Heart left ventricle (tissue), 16 donors: ENCODE data around the gene C20orf96. TPM values are rescaled to one million over a fixed set of nuclear protein-coding genes. Genes with fewer than 3 reads are reported as not detected.

ENCODE experiments used
- ATAC-seq, 4 donors: fragments of 200-7000 bp; cut with Tn5 transposase; one replicate each; pipeline ENCODE4 v1.9.1; 2020 to 2022; ENCODE audit warnings: moderate library complexity in 4 of 4, mild to moderate bottlenecking in 3 of 4, moderate number of reproducible peaks in 1 of 4
- DNase-seq, 5 donors: peaks; one replicate each; pipeline ENCODE4 v3.0.0-alpha.2; 2020
- H3K27ac ChIP-seq, 12 donors: fragments of 200-600 bp; sonication (generic) in 4 of 12; one replicate each; pipeline versions ENCODE4 v1.5.0 to v1.8.0; 2016 to 2022; ENCODE audit warnings: mild to moderate bottlenecking in 2 of 12
- H3K27me3 ChIP-seq, 9 donors: fragments of 200-600 bp; sonication (generic) in 2 of 9; one replicate each; pipeline versions ENCODE4 v1.5.1 to v1.8.0; 2016 to 2022; ENCODE audit warnings: mild to moderate bottlenecking in 3 of 9
- H3K36me3 ChIP-seq, 9 donors: fragments of 200-600 bp; sonication (generic) in 2 of 9; one replicate each; pipeline versions ENCODE4 v1.5.0 to v1.8.0; 2018 to 2022; ENCODE audit warnings: mild to moderate bottlenecking in 2 of 9
- H3K4me1 ChIP-seq, 12 donors: fragments of 200-600 bp; sonication (generic) in 4 of 12; one replicate each; pipeline versions ENCODE4 v1.5.0 to v1.8.0; 2016 to 2022; ENCODE audit warnings: mild to moderate bottlenecking in 3 of 12
- H3K4me3 ChIP-seq, 12 donors: fragments of 200-600 bp; sonication (generic) in 4 of 12; one replicate each; pipeline versions ENCODE4 v1.5.0 to v1.8.0; 2017 to 2022; ENCODE audit warnings: mild to moderate bottlenecking in 9 of 12, moderate library complexity in 4 of 12
- H3K9me3 ChIP-seq, 12 donors: fragments of 200-600 bp; sonication (generic) in 4 of 12; one replicate each; pipeline versions ENCODE4 v1.5.0 to v1.8.0; 2016 to 2022; ENCODE audit warnings: mild to moderate bottlenecking in 1 of 12
- POLR2A ChIP-seq, 2 donors: fragments of 450-650 bp; IDR thresholded peaks; one replicate each; pipeline ENCODE4 v1.6.1; 2017; ENCODE audit warnings: antibody characterized with exemption in 2 of 2, mild to moderate bottlenecking in 2 of 2, moderate library complexity in 2 of 2
- WGBS, 4 donors: extraction: QIAGEN DNeasy Blood & Tissue Kit in 2 of 4; methylation state at CpG; one replicate each; pipeline versions ENCODE4 v1.1.5 to v1.1.7; 2013 to 2018; 5-methylcytosine and 5-hydroxymethylcytosine counted together
- intact Hi-C, 10 donors: fragments of 100-400 bp; cut with DNase I; formaldehyde crosslinking; loops; one replicate each; pipeline versions ENCODE4 v1.11.1 to v1.14.2; 2022
- polyA plus RNA-seq, 2 donors: library from polyadenylated mRNA; stranded (reverse); fragments of 200-250 nt; gene quantifications; one replicate each; pipeline ENCODE4 v1.2.3, GENCODE V29; 2013
- total RNA-seq, 9 donors: library from RNA; depleted of rRNA in 2 of 9; stranded (reverse); fragments of >200 nt in 2 of 9; fragmentation: NEBNext Ultra II Directional in 3 of 9; extraction: Animal tissue kit (Norgen Biotek cat#: 25700) in 3 of 9; gene quantifications; one replicate each; pipeline versions ENCODE4 v1.1.0 to v1.2.4, GENCODE V29; 2016 to 2023
- TF ChIP-seq, protein P1 (sequence below), 12 donors: fragments of 200-600 bp; sonication (generic) in 4 of 12; IDR thresholded peaks; one replicate each; pipeline versions ENCODE4 v1.5.0 to v1.8.0; 2018 to 2022; ENCODE audit warnings: antibody characterized with exemption in 12 of 12, mild to moderate bottlenecking in 5 of 12
- donor health status: ischemic (EF 13 %, LVEDD 7.1; RV severe dilation, severe dysfunction).
- donor health status: healthy with polysubstance abuse.
- donor health status: DM: no; HTN: yes; CAD: no.
- donor health status: DM: no; HTN: no; CAD: no.
- donor health status: ischemic (EF 25% LVEDD 6.9; RV normal size, moderate dysfunction).
- donor health status: ischemic (EF 25% LVEDD 5.7; RV mildly dilated, moderate dysfunction).
- donor health status: healthy.
- donor health status: DM: yes; HTN: yes; CAD: no.
- donor health status: ischemic (EF 35%, LVEDD 5.7; RV mildly dilated, moderate dysfunction).
- donor health status: nonischemic (EF 11% LVEDD 7.7; RV severe dilation, severe dysfunction).
- donor health status: DM: yes; HTN: yes; CAD: no.
- donor health status: PGD.
- donor health status: ischemic (EF 29% LVEDD 5.4; RV normal size, mild dysfunction).
- donor health status: nonischemic (EF 23%, LVEDD 6.1; RV moderate dilation, normal function).

C20orf96 gene
- total and polyA plus RNA-seq, 11 donors, result 0.64 to 6.6 (median 3.6) TPM

- Histone ChIP-seq H3K9me3 (no peaks in the 10 kb centered on the region), H3K4me1 (peaks cover 0 to 22% (median 15%) of the 10 kb centered on the region in 12 donors), H3K27ac (no peak overlapping the region), H3K36me3 (peaks cover 0 to 3% (median 0%) of the 10 kb centered on the region in 9 donors), H3K4me3 (no peak overlapping the region), H3K27me3 (no peaks in the 10 kb centered on the region)
- 88 to 94% (median 91%) methylated on average over 8 of the region's 8 CpGs for WGBS, 4 donors
- intact Hi-C loops, result no loop called here
- DNase-seq, result no peak
- ATAC-seq, result no peak
- no peak for TF ChIP-seq POLR2A (IDR thresholded peaks at IDR 0.05)
- TF ChIP-seq, protein P1, sequence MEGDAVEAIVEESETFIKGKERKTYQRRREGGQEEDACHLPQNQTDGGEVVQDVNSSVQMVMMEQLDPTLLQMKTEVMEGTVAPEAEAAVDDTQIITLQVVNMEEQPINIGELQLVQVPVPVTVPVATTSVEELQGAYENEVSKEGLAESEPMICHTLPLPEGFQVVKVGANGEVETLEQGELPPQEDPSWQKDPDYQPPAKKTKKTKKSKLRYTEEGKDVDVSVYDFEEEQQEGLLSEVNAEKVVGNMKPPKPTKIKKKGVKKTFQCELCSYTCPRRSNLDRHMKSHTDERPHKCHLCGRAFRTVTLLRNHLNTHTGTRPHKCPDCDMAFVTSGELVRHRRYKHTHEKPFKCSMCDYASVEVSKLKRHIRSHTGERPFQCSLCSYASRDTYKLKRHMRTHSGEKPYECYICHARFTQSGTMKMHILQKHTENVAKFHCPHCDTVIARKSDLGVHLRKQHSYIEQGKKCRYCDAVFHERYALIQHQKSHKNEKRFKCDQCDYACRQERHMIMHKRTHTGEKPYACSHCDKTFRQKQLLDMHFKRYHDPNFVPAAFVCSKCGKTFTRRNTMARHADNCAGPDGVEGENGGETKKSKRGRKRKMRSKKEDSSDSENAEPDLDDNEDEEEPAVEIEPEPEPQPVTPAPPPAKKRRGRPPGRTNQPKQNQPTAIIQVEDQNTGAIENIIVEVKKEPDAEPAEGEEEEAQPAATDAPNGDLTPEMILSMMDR (IDR thresholded peaks at IDR 0.05), result no peak
Measured at GRCh38 chr20:312067-312466, 21.5 kb upstream of the C20orf96 start.

DNA sequence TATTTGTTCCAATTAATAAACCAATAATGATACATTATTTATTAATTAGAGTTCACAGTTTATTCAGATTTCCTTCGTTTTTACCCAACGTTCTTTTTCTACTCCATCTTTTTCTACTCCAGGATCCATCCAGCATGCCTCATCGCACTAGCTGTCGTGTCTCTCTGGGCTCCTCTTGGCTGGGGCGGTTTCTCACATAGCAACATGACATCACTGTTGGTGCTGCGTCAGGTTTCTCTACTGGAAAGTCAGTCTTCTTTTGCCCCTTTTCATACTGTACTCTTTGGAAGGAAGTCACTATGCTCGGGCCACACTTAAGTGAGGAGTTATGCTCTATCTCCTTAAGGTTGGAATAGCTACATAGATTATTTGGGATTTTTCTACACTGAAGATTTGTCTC is 21.1 kb upstream of the C20orf96 start:
- DNase-seq, result no peak
- H3K4me3 ChIP-seq, result no peak overlapping the region
- ATAC-seq, result no peak
- intact Hi-C loops, result loop anchor here in 1 of 10 donors (2.0 kb wide), 1 partner anchor 13 kb away; the partner anchor contains the start of gene SOX12
- peaks cover 0 to 22% (median 15%) of the 10 kb centered on the region in 12 donors for H3K4me1 ChIP-seq
- no peak overlapping the region for H3K27ac ChIP-seq
- H3K27me3 ChIP-seq, result no peaks in the 10 kb centered on the region
- peaks cover 0 to 2% (median 0%) of the 10 kb centered on the region in 9 donors for H3K36me3 ChIP-seq
- TF ChIP-seq POLR2A (IDR thresholded peaks at IDR 0.05), result no peak
- TF ChIP-seq, protein P1 (IDR thresholded peaks at IDR 0.05), result no peak
- no peaks in the 10 kb centered on the region for H3K9me3 ChIP-seq
- 86 to 89% (median 87%) methylated on average over 7 of the region's 7 CpGs for WGBS, 4 donors

DNA sequence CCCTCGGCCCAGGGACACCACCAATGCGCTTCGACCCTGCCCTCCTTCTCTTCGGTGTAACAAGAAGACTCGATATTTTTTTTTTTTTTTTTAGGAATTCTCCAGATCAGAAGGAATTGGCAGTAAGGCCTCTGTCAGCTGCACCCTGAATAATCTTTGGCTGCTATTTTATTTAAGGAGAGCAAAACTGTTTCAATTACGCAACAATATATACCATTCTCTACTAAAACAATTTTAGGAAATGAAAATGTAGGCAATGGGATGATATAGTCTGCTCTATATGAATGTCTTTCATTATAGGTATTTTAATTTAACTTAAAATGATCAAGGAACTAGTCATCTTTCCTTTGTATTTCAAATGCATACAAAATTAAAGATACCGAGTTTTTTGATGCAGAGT is 20.1 kb upstream of the C20orf96 start:
- peaks cover 0 to 22% (median 15%) of the 10 kb centered on the region in 12 donors for H3K4me1 ChIP-seq

More for the DNA sequence above, 20.1 kb upstream of the C20orf96 start:
- intact Hi-C loops, result loop anchor here in 2 of 10 donors (1.0 to 2.0 kb wide), 2 partner anchors 11 to 14 kb away; partner anchors contain the start of gene SOX12 (in 1 of the 2)
- peak overlapping the region in 11 of 12 donors; percentile 15 to 90 (median 79) for H3K27ac ChIP-seq
- 6 to 8% (median 7%) methylated on average over 7 of the region's 7 CpGs for WGBS, 4 donors
- H3K9me3 ChIP-seq, result no peaks in the 10 kb centered on the region
- TF ChIP-seq, protein P1 (IDR thresholded peaks at IDR 0.05), result no peak
- no peak for TF ChIP-seq POLR2A (IDR thresholded peaks at IDR 0.05)
- ATAC-seq, result no peak
- no peaks in the 10 kb centered on the region for H3K27me3 ChIP-seq
- no peak for DNase-seq
- no peaks in the 10 kb centered on the region for H3K36me3 ChIP-seq
- H3K4me3 ChIP-seq, result peak overlapping the region in 11 of 12 donors; percentile 42 to 68 (median 60)
